Osteoblast (primary cell): ENCODE results near the gene SWAP70. TPM values are rescaled to one million over a fixed set of nuclear protein-coding genes. Genes with fewer than 3 reads are reported as not detected.

Source experiments
- DNase-seq: peaks from one replicate; pipeline ENCODE4 v3.0.0; 2011; ENCODE audit warnings: low spot score, mixed read lengths; ENCODE audit not compliant: insufficient read length; ENCODE audit errors: missing footprints
- H2AFZ ChIP-seq: 2 replicates; pipeline ENCODE4 v1.6.0; 2011; ENCODE audit warnings: mild to moderate bottlenecking, low read length
- H3K27ac ChIP-seq: 2 replicates; pipeline ENCODE4 v1.5.1; 2011; ENCODE audit warnings: mild to moderate bottlenecking, low read depth, low read length, moderate library complexity
- H3K27me3 ChIP-seq: 2 replicates; pipeline ENCODE4 v1.6.0; 2012; ENCODE audit warnings: mild to moderate bottlenecking, control low read depth, inconsistent platforms, low read length, moderate library complexity; ENCODE audit not compliant: insufficient read depth
- H3K36me3 ChIP-seq: 2 replicates; pipeline ENCODE4 v1.5.1; 2011; ENCODE audit warnings: mild to moderate bottlenecking, low read length, control low read depth, moderate library complexity; ENCODE audit not compliant: insufficient read depth
- H3K4me1 ChIP-seq: 2 replicates; pipeline ENCODE4 v1.5.1; 2011; ENCODE audit warnings: mild to moderate bottlenecking, low read length, control low read depth, moderate library complexity; ENCODE audit not compliant: insufficient read depth
- H3K4me2 ChIP-seq: 2 replicates; pipeline ENCODE4 v1.6.0; 2011; ENCODE audit warnings: mild to moderate bottlenecking, low read length; ENCODE audit not compliant: insufficient read depth
- H3K4me3 ChIP-seq: fragments of 200-600 bp; sonication (generic); 3 replicates; pipeline ENCODE4 v1.5.1; 2012; ENCODE audit warnings: mild to moderate bottlenecking, low read length, inconsistent platforms; ENCODE audit not compliant: insufficient read depth
- H3K79me2 ChIP-seq: 2 replicates; pipeline ENCODE4 v1.6.0; 2012; ENCODE audit warnings: mild to moderate bottlenecking, low read length, control low read depth, inconsistent platforms; ENCODE audit not compliant: insufficient read depth
- H3K9me3 ChIP-seq: 2 replicates; pipeline ENCODE4 v1.5.1; 2011; ENCODE audit warnings: low read depth, low read length, control low read depth
- H4K20me1 ChIP-seq: 2 replicates; pipeline ENCODE4 v1.6.0; 2012; ENCODE audit warnings: mild to moderate bottlenecking, low read length, control low read depth; ENCODE audit not compliant: insufficient read depth
- total RNA-seq: library from RNA; depleted of rRNA; stranded (reverse); fragments of >200 nt; gene quantifications from 2 replicates; pipeline ENCODE4 v1.2.3, GENCODE V29; 2012
- TF ChIP-seq, protein P1 (sequence below): IDR thresholded peaks from 2 replicates; pipeline ENCODE4 v1.5.1; 2011; ENCODE audit warnings: mild to moderate bottlenecking, low read depth, low read length, moderate library complexity; ENCODE audit errors: extremely low read depth

Gene SWAP70
- total RNA-seq = 55.4 and 62.2 TPM in 2 replicates

DNA sequence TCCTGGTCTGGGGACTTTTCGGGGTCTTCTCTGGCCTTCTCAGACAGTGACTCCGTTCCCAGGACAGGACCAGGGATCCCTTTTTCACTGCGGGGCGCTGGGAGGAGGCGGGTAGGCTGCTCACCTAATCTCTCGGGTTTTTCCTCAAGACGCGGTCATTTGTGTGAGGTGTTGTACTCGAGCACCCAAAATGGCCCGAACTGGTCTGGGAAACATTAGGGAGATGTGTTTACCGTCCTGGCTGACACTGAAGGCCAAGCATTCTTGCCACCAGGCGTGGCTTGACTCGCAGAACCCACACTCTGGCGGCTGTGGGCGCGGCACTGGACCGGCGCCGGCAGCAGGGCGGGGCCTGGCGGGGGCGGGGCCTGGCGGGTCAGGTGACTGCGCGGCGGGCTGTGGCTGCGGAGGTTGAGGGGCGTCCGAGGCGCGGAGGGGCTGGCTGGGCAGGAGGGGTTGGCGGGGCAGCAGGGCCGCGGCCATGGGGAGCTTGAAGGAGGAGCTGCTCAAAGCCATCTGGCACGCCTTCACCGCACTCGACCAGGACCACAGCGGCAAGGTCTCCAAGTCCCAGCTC lies at the start of gene SWAP70:
Gene SWAP70 (plus strand): TSS at position 379 of the 577 bp plus-strand sequence. CDS start 103 bp downstream, at position 482.
- H4K20me1 ChIP-seq = peaks cover 4% of the 10 kb centered on the region
- peaks cover 5% of the 10 kb centered on the region for H3K4me1 ChIP-seq
- H3K27ac ChIP-seq = peak within 1 kb of the TSS; percentile 89
- no peaks in the 10 kb centered on the region for H3K9me3 ChIP-seq
- H3K4me3 ChIP-seq = peak within 1 kb of the TSS; percentile 91
- H3K27me3 ChIP-seq = no peaks in the 10 kb centered on the region
- H2AFZ ChIP-seq = peak within 1 kb of the TSS; percentile 99
- DNase-seq = peak; percentile 97
- peak within 1 kb of the TSS; percentile 99 for H3K4me2 ChIP-seq
- no peaks in the 10 kb centered on the region for H3K36me3 ChIP-seq
- TF ChIP-seq, protein P1, sequence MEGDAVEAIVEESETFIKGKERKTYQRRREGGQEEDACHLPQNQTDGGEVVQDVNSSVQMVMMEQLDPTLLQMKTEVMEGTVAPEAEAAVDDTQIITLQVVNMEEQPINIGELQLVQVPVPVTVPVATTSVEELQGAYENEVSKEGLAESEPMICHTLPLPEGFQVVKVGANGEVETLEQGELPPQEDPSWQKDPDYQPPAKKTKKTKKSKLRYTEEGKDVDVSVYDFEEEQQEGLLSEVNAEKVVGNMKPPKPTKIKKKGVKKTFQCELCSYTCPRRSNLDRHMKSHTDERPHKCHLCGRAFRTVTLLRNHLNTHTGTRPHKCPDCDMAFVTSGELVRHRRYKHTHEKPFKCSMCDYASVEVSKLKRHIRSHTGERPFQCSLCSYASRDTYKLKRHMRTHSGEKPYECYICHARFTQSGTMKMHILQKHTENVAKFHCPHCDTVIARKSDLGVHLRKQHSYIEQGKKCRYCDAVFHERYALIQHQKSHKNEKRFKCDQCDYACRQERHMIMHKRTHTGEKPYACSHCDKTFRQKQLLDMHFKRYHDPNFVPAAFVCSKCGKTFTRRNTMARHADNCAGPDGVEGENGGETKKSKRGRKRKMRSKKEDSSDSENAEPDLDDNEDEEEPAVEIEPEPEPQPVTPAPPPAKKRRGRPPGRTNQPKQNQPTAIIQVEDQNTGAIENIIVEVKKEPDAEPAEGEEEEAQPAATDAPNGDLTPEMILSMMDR = peak; percentile 37
- peaks cover 53% of the 10 kb centered on the region for H3K79me2 ChIP-seq

DNA sequence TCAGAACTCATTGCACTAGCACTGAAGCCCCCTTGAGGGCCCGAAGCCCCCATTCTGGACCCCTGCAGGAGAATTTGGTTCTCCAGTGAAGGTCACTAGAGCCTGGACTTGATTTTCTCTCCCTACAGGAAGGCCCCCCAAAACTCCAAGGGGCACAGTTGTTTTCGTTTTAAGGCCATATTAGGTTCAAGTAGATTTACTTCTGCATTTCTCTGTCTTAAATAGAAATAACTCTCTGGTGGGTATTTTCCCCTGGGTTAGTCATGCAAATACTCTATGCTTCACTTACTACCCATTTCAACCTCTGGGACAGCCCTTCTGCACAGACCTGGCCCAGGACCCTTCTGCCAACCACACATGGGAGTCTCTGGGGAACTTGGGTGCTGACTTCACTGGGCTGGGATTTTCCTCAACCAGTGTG lies 48.8 kb upstream of the SWAP70 start:
- Histone ChIP-seq H3K27ac (peak overlapping the region; percentile 97), H3K79me2 (no peaks in the 10 kb centered on the region), H3K4me3 (peak overlapping the region; percentile 72), H3K4me1 (peaks cover 34% of the 10 kb centered on the region), H3K27me3 (no peaks in the 10 kb centered on the region), H3K36me3 (no peaks in the 10 kb centered on the region), H2AFZ (no peak overlapping the region), H4K20me1 (no peaks in the 10 kb centered on the region), H3K9me3 (no peaks in the 10 kb centered on the region), H3K4me2 (peak overlapping the region; percentile 86)
- no peak for DNase-seq
- TF ChIP-seq, protein P1 = no peak

DNA sequence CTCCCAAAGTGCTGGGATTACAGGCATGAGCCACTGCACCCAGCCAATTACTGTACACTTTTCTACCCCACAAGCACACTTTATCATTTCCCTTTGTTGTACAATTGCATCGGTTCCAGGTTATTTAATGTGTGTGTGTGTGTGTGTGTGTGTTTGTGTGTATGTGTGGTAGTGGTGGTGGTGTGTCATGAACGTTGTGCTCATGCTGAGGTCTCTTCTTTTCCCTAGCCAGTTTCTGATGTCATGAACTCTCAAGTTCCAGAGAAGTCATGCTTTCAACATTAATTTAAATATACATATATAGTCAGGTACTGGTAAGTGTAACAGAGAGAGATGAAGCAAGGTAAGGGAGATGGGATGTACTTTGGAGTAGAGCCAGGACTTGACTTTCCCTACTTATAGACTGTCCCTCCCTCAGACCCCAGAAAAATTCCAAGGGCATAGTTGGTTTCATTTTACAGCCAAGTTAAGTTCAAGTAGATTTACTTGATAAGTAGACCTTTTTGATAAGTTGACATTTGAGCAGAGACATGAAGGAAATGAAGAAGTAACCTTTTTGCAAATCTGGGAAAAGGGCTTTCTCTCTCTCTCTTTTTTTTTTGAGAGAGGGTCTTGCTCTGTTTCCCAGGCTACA lies 47.7 kb upstream of the SWAP70 start:
- Histone ChIP-seq H3K27ac (no peak overlapping the region), H3K79me2 (no peaks in the 10 kb centered on the region), H4K20me1 (no peaks in the 10 kb centered on the region), H3K27me3 (no peaks in the 10 kb centered on the region), H3K9me3 (no peaks in the 10 kb centered on the region), H3K4me2 (no peak overlapping the region), H3K4me1 (peaks cover 34% of the 10 kb centered on the region), H3K36me3 (no peaks in the 10 kb centered on the region), H3K4me3 (no peak overlapping the region), H2AFZ (no peak overlapping the region)
- TF ChIP-seq, protein P1 = no peak
- no peak for DNase-seq

DNA sequence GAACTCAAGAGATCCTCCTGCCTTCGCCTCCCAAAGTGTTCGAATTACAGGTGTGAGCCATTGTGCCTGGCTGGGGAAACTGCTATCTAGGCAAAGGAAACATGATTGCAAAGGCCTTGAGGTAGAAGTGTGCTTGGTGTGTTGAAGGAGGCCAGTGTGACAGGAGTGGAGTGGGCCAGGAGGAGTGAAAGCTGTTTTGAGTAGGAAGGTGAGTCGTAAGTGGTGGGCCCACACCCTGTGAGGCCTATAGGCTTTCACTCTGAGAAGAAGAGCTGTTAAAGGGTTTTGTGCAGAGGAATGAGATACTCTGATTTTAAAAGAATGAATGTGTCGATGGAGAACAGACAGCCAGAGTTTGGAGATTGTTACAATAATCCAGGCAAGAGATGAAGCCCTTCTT lies 47.0 kb upstream of the SWAP70 start:
- no peak overlapping the region for H3K4me2 ChIP-seq
- TF ChIP-seq, protein P1 = no peak
- no peaks in the 10 kb centered on the region for H3K79me2 ChIP-seq
- H3K4me1 ChIP-seq = peaks cover 34% of the 10 kb centered on the region
- H3K9me3 ChIP-seq = no peaks in the 10 kb centered on the region
- H4K20me1 ChIP-seq = no peaks in the 10 kb centered on the region
- H3K36me3 ChIP-seq = no peaks in the 10 kb centered on the region
- DNase-seq = no peak
- H3K4me3 ChIP-seq = no peak overlapping the region
- H2AFZ ChIP-seq = peak overlapping the region; percentile 15
- no peaks in the 10 kb centered on the region for H3K27me3 ChIP-seq
- no peak overlapping the region for H3K27ac ChIP-seq
